Heart right ventricle (tissue), 16 donors: ENCODE results near the gene CSDE1. TPM values are rescaled to one million over a fixed set of nuclear protein-coding genes. Genes with fewer than 3 reads are reported as not detected.

ENCODE experiments used
- ATAC-seq, 8 donors: fragments of 200-7000 bp; cut with Tn5 transposase; one replicate each; pipeline ENCODE4 v1.9.1; 2020; ENCODE audit warnings: mild to moderate bottlenecking in 8 of 8, moderate library complexity in 8 of 8, moderate number of reproducible peaks in 1 of 8
- DNase-seq, 2 donors: peaks; one replicate each; pipeline ENCODE4 v3.0.0-alpha.2; 2020
- H3K27ac ChIP-seq, 10 donors: fragments of 200-600 bp; sonication (generic) in 2 of 10; one replicate each; pipeline versions ENCODE4 v1.5.0 to v1.8.0; 2020 to 2022; ENCODE audit warnings: mild to moderate bottlenecking in 3 of 10
- H3K27me3 ChIP-seq, 7 donors: fragments of 200-600 bp; one replicate each; pipeline ENCODE4 v1.8.0; 2021 to 2022; ENCODE audit warnings: mild to moderate bottlenecking in 2 of 7
- H3K36me3 ChIP-seq, 9 donors: fragments of 200-600 bp; sonication (generic) in 1 of 9; one replicate each; pipeline versions ENCODE4 v1.5.0 to v1.8.0; 2020 to 2022; ENCODE audit warnings: mild to moderate bottlenecking in 2 of 9
- H3K4me1 ChIP-seq, 9 donors: fragments of 200-600 bp; sonication (generic) in 1 of 9; one replicate each; pipeline versions ENCODE4 v1.5.0 to v1.8.0; 2020 to 2022; ENCODE audit warnings: mild to moderate bottlenecking in 4 of 9
- H3K4me3 ChIP-seq, 10 donors: fragments of 200-600 bp; sonication (generic) in 2 of 10; one replicate each; pipeline versions ENCODE4 v1.5.0 to v1.8.0; 2020 to 2022; ENCODE audit warnings: mild to moderate bottlenecking in 7 of 10, moderate library complexity in 2 of 10
- H3K9me3 ChIP-seq, 11 donors: fragments of 200-600 bp in 10 of 11; sonication (generic) in 2 of 11; one replicate each; pipeline versions ENCODE4 v1.5.0 to v1.8.0; 2013 to 2022; ENCODE audit warnings: mild to moderate bottlenecking in 2 of 11, control low read depth in 1 of 11, moderate library complexity in 1 of 11
- CTCF ChIP-seq, 9 donors: fragments of 200-600 bp; sonication (generic) in 2 of 9; IDR thresholded peaks; one replicate each; pipeline versions ENCODE4 v1.5.0 to v1.8.0; 2021 to 2022; ENCODE audit warnings: antibody characterized with exemption in 9 of 9, mild to moderate bottlenecking in 5 of 9, moderate library complexity in 1 of 9
- WGBS, 2 donors: extraction: QIAGEN DNeasy Blood & Tissue Kit; methylation state at CpG; one replicate each; pipeline ENCODE4 v1.1.7; 2013; ENCODE audit warnings: inconsistent platforms in 1 of 2; 5-methylcytosine and 5-hydroxymethylcytosine counted together
- intact Hi-C, 10 donors: fragments of 100-400 bp; cut with DNase I; formaldehyde crosslinking; loops; one replicate each; pipeline versions ENCODE4 v1.11.1 to v1.14.2; 2022
- polyA plus RNA-seq, 2 donors: library from polyadenylated mRNA; stranded (reverse); fragments of 200-250 nt; gene quantifications; one replicate each; pipeline ENCODE4 v1.2.3, GENCODE V29; 2013
- total RNA-seq, 10 donors: library from RNA; stranded (reverse); fragmentation: NEBNext Ultra II Directional in 3 of 10; extraction: Animal tissue kit (Norgen Biotek cat#: 25700) in 3 of 10; gene quantifications; one replicate each; pipeline versions ENCODE4 v1.2.1 to v1.2.4, GENCODE V29; 2021 to 2023
- donor health status: Arrhythmogenic right ventricular cardiomyopathy.
- donor health status: ischemic (EF 13 %, LVEDD 7.1; RV severe dilation, severe dysfunction).
- donor health status: healthy with polysubstance abuse.
- donor health status: DM: no; HTN: yes; CAD: no.
- donor health status: DM: no; HTN: no; CAD: no.
- donor health status: ischemic (EF 25% LVEDD 6.9; RV normal size, moderate dysfunction).
- donor health status: ischemic (EF 25% LVEDD 5.7; RV mildly dilated, moderate dysfunction).
- donor health status: healthy.
- donor health status: DM: yes; HTN: yes; CAD: no.
- donor health status: Ischemic cardiomyopathy.
- donor health status: ischemic (EF 35%, LVEDD 5.7; RV mildly dilated, moderate dysfunction).
- donor health status: nonischemic (EF 11% LVEDD 7.7; RV severe dilation, severe dysfunction).
- donor health status: DM: yes; HTN: yes; CAD: no.
- donor health status: PGD.
- donor health status: ischemic (EF 29% LVEDD 5.4; RV normal size, mild dysfunction).
- donor health status: nonischemic (EF 23%, LVEDD 6.1; RV moderate dilation, normal function).

CSDE1 gene
- total and polyA plus RNA-seq, 12 donors, result 137 to 1,012 (median 867) TPM

- Histone ChIP-seq H3K36me3 (peaks cover 0 to 81% (median 62%) of the 10 kb centered on the region in 9 donors), H3K27me3 (no peaks in the 10 kb centered on the region), H3K27ac (no peak overlapping the region), H3K4me3 (no peak overlapping the region), H3K9me3 (no peaks in the 10 kb centered on the region), H3K4me1 (peaks cover 4 to 37% (median 28%) of the 10 kb centered on the region in 9 donors)
- ATAC-seq (no peak), DNase-seq (no peak)
- 89 to 91% methylated on average over 11 of the region's 11 CpGs for WGBS, 2 donors
- no peak for TF ChIP-seq CTCF (IDR thresholded peaks at IDR 0.05)
- intact Hi-C loops, result loop anchor here in 5 of 10 donors (5.0 to 10.0 kb wide), 5 partner anchors 33 to 137 kb away; partner anchors contain the start of genes BCAS2 (in 4 of the 5), CSDE1 (in 1 of the 5) and SIKE1 (in 1 of the 5)
Observed at GRCh38 chr1:114718661-114719423, 38.9 kb downstream of the CSDE1 start.

GRCh38 chr1:114716304-114717170 lies 41.2 kb downstream of the CSDE1 start, which contains the start of gene NRAS:
NRAS (minus strand) TSS chr1:114716771; CDS start chr1:114716160, 611 bp downstream.
- TF ChIP-seq CTCF (IDR thresholded peaks at IDR 0.05), result no peak
- H3K36me3 ChIP-seq, result peaks cover 0 to 81% (median 58%) of the 10 kb centered on the region in 9 donors
- intact Hi-C loops, result loop anchor here in 6 of 10 donors (2.0 to 10.0 kb wide), 6 partner anchors 36 to 134 kb away; partner anchors contain the start of genes BCAS2 (in 4 of the 6), SIKE1 (in 2 of the 6) and CSDE1 (in 1 of the 6)
- DNase-seq (peak; percentile 93 to 95), ATAC-seq (peak; percentile 99 to 100 (median 100))
- peaks cover 4 to 32% (median 25%) of the 10 kb centered on the region in 9 donors for H3K4me1 ChIP-seq
- peak within 1 kb of the TSS; percentile 62 to 91 (median 76) for H3K4me3 ChIP-seq
- no peaks in the 10 kb centered on the region for H3K9me3 ChIP-seq
- H3K27me3 ChIP-seq, result no peaks in the 10 kb centered on the region
- peak within 1 kb of the TSS; percentile 48 to 95 (median 88) for H3K27ac ChIP-seq
- WGBS, 2 donors, result 1% methylated on average over 38 of the region's 38 CpGs

GRCh38 chr1:114715952-114716303 lies 41.9 kb downstream of the CSDE1 start:
- DNase-seq, result no peak
- Histone ChIP-seq H3K27me3 (no peaks in the 10 kb centered on the region), H3K4me3 (peak overlapping the region; percentile 62 to 91 (median 76)), H3K27ac (peak overlapping the region in 9 of 10 donors; percentile 81 to 95 (median 90)), H3K4me1 (peaks cover 4 to 32% (median 25%) of the 10 kb centered on the region in 9 donors), H3K36me3 (peaks cover 0 to 81% (median 57%) of the 10 kb centered on the region in 9 donors), H3K9me3 (no peaks in the 10 kb centered on the region)
- 26 to 37% methylated on average over 4 of the region's 4 CpGs for WGBS, 2 donors
- TF ChIP-seq CTCF (IDR thresholded peaks at IDR 0.05), result no peak
- intact Hi-C loops, result loop anchor here in 6 of 10 donors (2.0 to 10.0 kb wide), 6 partner anchors 36 to 134 kb away; partner anchors contain the start of genes BCAS2 (in 4 of the 6), SIKE1 (in 2 of the 6) and CSDE1 (in 1 of the 6)
- ATAC-seq, result peak in 1 of 8 donors; percentile 16

GRCh38 chr1:114712977-114713376 lies 44.8 kb downstream of the CSDE1 start:
- H3K27ac ChIP-seq, result no peak overlapping the region
- intact Hi-C loops, result loop anchor here in 1 of 10 donors (10.0 kb wide), 1 partner anchor 128 kb away; the partner anchor contains the start of gene BCAS2

More at GRCh38 chr1:114712977-114713376, 44.8 kb downstream of the CSDE1 start:
- WGBS, 2 donors, result 83 to 91% methylated on average over 4 of the region's 4 CpGs
- no peak for TF ChIP-seq CTCF (IDR thresholded peaks at IDR 0.05)
- DNase-seq, result no peak
- Histone ChIP-seq H3K27me3 (no peaks in the 10 kb centered on the region), H3K4me1 (peaks cover 4 to 32% (median 25%) of the 10 kb centered on the region in 9 donors), H3K36me3 (peaks cover 0 to 80% (median 52%) of the 10 kb centered on the region in 9 donors), H3K9me3 (no peaks in the 10 kb centered on the region), H3K4me3 (no peak overlapping the region)
- ATAC-seq, result no peak
